Left lobe of liver (tissue), 2 donors: ENCODE results near the gene RAB3D. TPM values are rescaled to one million over a fixed set of nuclear protein-coding genes. Genes with fewer than 3 reads are reported as not detected.
"Not testable (repeated sequence)": the region's sequence is repeated elsewhere in the genome, so short reads cannot be mapped to it uniquely, and the experiment has no call there.

Experiments
- ATAC-seq: fragments of 200-7000 bp; cut with Tn5 transposase; one replicate; pipeline ENCODE4 v1.9.1; 2020; ENCODE audit warnings: mild to moderate bottlenecking, moderate library complexity
- DNase-seq: peaks from one replicate; pipeline ENCODE4 v3.0.0-alpha.2; 2020; ENCODE audit warnings: low spot score
- total RNA-seq: library from RNA; stranded (reverse); gene quantifications from one replicate; pipeline ENCODE4 v1.2.1, GENCODE V29; 2021
- donor health status: DM: no; HTN: no; CAD: no; lungs with moderate emphysema.
- donor health status: DM: no; HTN: yes; CAD: no.

The RAB3D gene, protein sequence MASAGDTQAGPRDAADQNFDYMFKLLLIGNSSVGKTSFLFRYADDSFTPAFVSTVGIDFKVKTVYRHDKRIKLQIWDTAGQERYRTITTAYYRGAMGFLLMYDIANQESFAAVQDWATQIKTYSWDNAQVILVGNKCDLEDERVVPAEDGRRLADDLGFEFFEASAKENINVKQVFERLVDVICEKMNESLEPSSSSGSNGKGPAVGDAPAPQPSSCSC
- total RNA-seq, result 3.3 TPM

- DNase-seq (peak; percentile 79), ATAC-seq (peak; percentile 79)
Measured at GRCh38 chr19:11339254-11340098, at the start of gene RAB3D. TSS of gene RAB3D (minus strand) at chr19:11339657. CDS start at chr19:11337399, 2,258 bp downstream.

DNA sequence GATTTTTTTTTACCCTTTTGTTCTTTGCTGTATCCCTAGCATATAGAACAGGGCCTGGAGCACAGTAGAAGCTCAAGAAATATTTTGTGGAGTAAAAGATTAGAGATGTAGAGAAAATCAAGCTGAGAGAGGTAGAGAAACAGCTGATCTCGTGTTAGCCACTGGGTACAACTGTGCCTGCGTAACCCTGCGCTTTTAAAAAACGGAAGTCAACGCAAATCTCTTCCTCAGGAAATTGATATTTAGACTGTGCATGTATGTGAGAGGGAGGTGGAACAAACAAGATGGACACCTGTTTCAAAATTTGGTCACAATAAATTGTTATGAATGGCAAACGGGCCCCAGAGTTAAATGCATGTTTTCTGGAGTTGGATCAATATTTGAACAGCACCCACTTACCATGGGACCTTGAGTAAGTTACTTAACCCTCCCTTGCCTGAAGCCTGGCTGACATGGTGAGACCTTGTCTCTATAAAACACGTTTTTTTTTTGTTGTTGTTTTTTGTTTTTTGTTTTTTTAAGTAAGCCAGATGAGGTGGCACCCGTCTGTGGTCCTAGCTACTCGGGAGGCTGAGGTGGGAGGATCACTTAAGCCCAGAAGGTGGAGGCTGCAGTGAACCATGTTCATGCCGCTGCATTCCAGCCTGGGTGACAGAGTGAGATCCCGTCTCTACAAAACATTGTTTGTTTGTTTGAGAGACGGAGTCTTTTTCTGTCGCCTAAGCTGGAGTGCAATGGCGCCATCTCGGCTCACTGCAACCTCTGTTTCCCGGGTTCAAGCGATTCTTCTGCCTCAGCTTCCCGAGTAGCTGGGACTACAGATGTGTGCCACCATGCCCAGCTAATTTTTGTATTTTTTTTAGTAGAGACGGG, 47.9 kb upstream of the RAB3D start:
- ATAC-seq, result no peak
- DNase-seq, result no peak

GRCh38 chr19:11384778-11385129, 45.3 kb upstream of the RAB3D start:
- ATAC-seq, result no peak
- DNase-seq, result no peak

DNA sequence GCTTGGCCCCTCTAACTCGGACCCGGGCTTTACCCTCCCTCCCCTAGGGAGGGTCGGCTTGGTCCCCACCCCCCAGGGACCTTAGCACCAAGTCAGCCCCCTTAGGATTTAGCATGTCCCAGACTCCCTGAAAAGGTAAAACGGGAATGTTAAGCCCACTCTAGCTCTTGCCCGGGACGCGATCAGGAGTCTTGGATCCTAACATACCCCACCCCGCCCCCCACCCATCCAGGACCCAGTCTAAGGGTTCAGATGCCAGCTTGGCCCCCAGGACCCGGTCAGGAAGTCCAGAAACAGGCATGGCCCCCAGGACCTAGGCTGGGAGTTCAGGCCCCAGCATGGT, 44.2 kb upstream of the RAB3D start:
- no peak for DNase-seq

DNA sequence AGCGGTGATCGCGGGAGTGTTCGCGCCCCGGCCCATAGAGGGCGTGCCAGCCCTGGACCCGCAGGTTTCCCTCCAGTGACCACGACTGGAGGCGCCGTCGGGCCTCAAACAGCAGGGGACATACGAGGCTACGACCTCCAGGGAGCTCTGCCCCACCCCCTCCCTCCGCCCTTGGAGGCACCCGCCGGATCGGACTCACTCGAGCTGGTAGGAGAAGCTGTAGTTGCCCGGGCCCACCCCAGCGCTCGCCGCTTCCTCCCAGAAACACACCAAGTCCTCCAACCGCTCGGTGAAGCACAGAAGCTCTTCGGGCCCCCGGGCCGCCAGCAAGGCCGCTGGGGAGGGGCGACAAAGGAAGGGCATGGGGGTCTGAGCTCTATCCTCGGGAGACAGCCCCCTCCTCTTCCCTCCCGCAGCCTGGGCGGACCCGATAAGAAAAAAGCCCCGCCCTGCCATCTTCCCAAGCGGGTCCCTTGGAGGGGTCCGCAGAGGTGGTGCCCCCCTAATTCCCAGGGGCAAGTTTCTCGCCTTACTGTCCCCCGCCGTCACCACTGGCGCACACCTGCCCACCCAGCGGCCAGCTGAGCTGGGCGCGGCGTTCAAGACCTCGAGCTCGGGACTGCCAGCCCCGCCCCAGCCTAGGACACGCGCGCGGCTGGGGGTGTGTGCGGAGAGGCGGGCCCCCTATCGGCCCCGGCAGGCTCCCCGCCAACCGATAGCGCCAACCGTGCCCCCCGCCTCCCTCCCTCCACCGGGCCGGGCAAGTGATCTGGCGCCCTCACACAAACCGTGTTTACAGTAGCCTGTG, 43.6 kb upstream of the RAB3D start:
- DNase-seq (peak; percentile 67), ATAC-seq (peak; percentile 42)

More for the DNA sequence above, 44.2 kb upstream of the RAB3D start:
- ATAC-seq, result no peak

DNA sequence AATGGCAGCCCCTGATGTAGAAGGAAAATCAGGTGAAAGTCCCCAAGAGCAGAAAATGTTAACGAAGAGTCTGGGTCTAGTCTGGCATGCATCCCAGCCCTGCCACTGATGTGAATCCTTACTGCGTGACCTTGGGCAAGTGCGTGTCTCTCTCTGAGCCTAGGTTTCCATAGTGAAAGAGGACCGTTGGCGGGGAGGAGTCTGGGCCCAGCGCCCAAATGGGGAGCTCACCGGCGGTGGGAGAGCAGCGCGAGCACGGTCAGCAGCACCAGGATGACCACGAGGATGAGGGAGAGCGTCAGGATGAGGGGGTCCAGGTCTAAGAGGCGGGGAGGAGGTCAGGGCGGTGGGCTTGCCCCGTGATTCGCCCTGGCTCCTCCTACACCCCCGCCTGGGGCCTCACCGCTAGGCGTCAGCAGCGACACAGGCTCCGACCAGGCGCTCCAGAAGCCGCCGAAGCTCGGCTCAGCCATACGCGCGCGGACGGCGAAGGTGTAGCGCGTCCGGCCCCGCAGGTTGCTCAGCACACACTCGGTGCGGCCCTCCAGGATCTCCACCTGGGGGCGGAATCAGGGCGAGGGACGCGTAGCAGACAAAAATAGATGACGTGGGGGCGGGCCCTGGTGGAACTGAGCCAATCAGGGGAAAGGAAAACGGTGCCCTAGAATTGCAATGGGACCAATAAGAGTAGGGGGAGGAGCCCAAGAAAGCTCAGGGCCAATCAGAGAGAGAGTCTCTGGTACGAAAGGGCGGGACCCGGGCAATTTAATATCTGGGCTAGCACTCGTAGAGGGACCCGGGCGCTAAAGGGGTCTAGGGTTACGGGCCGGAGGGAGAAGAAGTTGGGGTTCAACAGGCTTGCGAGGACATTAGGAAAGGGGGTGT, 41.4 kb upstream of the RAB3D start:
- peak; percentile 82 for ATAC-seq
- peak; percentile 95 for DNase-seq

DNA sequence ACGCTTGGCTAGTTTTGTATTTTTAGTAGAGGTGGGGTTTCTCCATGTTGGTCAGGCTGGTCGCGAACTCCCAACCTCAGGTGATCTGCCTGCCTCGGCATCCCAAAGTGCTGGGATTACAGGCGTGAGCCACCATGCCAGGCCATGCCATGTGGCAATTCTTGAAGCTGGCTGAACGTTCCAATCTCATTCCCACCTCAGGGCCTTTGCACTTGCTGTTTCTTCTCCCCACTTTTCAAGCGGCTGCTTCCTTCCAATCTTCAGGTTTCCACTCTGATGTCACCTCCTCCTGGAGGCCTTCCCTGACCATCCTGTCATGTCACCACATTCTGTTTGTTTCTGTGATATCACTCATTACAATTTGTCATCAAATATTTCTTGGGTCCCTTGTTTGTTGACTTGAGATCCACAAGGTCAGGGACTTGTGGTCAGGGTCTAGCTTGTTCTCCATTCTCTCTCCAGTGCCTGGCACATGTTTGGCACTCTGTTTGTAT, 40.4 kb upstream of the RAB3D start:
- no peak for ATAC-seq
- no peak for DNase-seq

DNA sequence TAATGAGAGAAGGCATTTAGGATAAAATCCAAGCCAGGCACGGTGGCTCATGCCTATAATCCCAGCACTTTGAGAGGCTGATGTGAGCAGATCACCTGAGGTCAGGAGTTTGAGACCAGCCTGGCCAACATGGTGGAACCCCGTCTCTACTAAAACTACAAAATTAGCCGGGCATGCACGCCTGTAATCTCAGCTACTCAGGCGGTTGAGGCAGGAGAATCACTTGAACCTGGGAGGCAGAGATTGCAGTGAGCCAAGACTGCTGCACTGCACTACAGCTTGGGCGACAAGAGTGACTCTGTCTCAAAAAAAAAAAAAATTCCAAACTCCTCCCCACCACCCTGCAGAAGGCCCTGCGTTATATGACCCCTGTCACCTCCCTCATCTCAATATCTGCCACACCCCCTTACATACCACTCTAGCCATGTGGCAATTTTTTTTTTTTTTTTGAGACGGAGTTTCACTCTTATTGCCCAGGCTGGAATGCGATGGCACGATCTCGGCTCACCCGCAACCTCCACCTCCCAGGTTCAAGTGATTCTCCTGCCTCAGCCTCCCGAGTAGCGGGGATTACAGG, 39.9 kb upstream of the RAB3D start:
- not testable (repeated sequence) for DNase-seq

DNA sequence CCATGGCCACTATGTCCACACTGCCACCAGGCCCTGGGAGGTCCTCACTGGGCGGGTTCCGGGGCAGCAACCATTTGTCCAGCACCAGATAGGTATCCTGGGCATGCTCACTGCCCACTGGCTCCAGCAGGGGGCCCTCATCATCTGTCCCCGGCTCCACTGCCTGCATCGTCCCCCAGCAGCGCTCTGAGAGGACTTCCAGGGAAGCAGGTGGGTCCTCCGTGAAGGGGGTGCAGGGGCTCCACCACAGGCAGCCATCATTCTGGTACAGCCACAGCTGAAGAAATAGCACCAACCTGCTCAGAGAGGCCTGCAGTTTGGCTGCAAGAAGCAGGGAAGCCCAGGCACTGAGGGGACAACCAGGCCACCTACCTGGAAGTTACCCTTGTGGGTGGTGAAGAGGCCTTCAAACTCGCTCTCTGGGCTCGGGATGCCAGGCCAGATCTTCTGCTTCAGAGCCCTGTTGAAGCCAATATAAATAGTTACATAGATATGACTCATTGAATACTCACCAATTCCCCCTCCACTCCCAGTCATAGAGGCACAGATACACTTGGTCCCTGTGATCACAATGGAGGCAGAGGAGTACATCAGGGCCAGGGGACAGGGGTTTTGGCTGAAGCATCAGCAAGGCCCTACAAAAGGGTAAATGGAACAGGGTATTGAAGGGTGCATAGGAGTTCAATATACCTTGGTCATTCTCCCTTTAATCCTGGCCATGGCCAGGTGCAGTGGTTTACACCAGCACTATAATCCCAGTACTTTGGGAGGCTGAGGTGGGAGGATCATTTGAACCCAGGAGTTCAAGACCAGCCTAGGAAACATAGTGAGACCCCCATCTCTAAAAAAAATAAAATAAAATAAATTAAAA, 39.1 kb upstream of the RAB3D start:
- ATAC-seq (no peak), DNase-seq (no peak)

More for the DNA sequence above, 39.9 kb upstream of the RAB3D start:
- ATAC-seq, result not testable (repeated sequence)

DNA sequence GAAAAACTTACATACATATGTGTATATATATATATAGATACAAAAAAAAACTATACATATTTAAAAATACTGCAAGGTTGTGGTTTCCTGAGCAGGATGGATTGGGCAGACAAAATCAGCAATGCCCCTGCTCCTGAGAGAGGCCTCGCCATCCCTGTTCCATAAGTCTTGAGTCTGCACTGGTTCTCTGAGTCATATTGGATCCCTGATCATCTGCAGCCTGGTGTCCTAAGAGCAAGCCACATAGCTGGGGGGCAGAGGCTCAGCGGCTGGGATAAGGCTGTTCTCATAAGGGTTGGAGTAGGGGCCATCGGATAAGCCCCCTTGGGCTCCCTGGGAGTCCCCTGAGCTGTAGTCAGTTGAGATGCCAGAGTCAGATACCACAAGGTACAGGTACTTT, 38.3 kb upstream of the RAB3D start:
- DNase-seq (no peak), ATAC-seq (no peak)

DNA sequence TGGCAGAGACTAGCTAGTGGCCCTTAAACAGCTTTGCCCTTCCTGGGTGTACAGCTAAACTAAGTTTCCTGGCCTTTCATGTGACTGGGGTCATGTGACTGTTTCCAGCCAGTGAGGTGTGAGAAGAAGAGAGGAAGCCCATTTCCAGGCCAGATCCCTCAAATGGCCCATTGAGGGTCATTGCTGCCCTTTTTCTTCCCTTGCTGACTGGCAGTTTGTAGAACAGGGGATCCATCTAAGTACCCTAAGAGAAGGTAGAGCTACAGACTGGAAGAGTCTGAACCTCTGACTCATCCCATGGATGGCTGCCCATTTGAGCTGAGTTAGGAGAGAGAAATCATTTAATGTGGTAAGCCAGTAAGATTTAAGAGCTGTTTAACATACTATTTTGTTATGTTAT, 37.8 kb upstream of the RAB3D start:
- no peak for ATAC-seq
- no peak for DNase-seq

- DNase-seq (peak; percentile 83), ATAC-seq (peak; percentile 44)
Measured at GRCh38 chr19:11375143-11375948, 35.9 kb upstream of the RAB3D start.

GRCh38 chr19:11374433-11375142, 35.1 kb upstream of the RAB3D start, which contains the start of gene SWSAP1:
TSS of gene SWSAP1 (plus strand) at chr19:11374666. CDS start at chr19:11374681, 15 bp downstream.
- ATAC-seq, result peak; percentile 88

GRCh38 chr19:11373885-11374432, 34.5 kb upstream of the RAB3D start:
- ATAC-seq (no peak), DNase-seq (no peak)

More at GRCh38 chr19:11374433-11375142, 35.1 kb upstream of the RAB3D start, which contains the start of gene SWSAP1:
- DNase-seq, result peak; percentile 99

DNA sequence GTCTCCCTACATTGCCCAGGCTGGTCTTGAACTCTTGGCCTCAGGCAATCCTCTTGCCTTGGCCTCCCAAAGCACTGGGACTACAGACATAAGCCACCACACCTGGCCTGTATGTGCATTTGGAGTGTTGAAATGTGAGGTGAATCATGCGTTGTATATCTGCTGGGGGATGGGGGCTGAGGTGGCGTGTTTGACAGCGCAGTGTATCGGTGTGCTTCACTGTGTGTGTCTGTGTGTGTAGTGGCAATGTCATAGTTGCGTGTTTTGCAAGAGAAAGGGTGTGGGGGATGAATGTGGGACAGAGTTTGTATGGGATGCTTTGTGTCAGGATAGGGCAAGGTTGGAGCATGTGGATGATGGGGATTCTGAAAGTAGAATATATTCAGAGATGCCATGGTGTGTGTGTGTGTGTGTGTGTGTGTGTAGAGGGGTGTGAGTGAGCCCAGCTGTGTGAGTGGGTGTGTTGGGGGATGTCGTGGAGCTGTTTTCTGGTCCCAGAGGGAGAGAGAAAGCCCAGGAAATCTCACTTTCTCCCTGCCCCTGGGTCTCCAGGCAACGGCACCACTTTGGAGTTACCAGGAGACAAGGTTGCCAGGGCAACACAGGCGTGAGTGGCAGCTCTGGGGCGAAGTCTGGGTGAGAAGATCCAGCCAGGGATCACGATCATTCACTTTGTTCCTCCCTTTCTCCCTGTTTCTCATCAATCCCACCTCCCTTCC, 33.9 kb upstream of the RAB3D start:
- DNase-seq, result no peak

More for the DNA sequence above, 33.9 kb upstream of the RAB3D start:
- no peak for ATAC-seq
